Suppressor macrophage (primary cell): Measurements from ENCODE around the gene C20orf204.
A peak's percentile ranks its signal among the peaks of the same experiment; 100 is the strongest.

ENCODE experiments used
- DNase-seq, 4 experiments: peaks; one replicate each; pipeline ENCODE4 v3.0.0-alpha.2; 2020 to 2022

C20orf204 gene

GRCh38 chr20:64072498-64073063, 36.6 kb downstream of the C20orf204 start:
- no peak for DNase-seq

GRCh38 chr20:64073476-64074183, 37.6 kb downstream of the C20orf204 start:
- no peak for DNase-seq

- no peak for DNase-seq
Measured at GRCh38 chr20:64074184-64074789, 38.3 kb downstream of the C20orf204 start.

- no peak for DNase-seq
Measured at GRCh38 chr20:64074963-64075362, 39.0 kb downstream of the C20orf204 start.

DNA sequence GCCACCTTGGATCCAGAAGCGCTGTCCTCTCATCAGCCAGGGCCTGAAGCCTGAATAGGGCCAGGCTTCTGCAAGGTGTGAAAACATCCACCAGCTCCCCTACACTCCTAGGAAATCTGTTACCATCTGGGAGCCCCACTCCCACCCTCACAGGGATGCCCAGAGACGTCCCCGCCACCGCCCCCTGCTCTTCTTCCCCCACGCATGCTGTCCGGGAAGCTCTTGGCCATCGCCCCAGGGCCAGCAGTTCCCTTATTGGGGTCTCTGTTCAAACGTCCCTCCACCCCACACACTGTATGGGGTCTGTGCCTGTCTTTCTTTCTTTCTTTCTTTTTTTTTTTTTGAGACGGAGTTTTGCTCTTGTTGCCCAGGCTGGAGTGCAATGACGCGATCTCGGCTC, 39.6 kb downstream of the C20orf204 start:
- DNase-seq: no peak

- no peak for DNase-seq
Measured at GRCh38 chr20:64076061-64076997, 40.3 kb downstream of the C20orf204 start.

- DNase-seq: peak; percentile 62 to 83 (median 74)
Measured at GRCh38 chr20:64077094-64077493, 41.1 kb downstream of the C20orf204 start.

- peak in 2 of 4 experiments; percentile 18 to 23 for DNase-seq
Measured at GRCh38 chr20:64077541-64077875, 41.5 kb downstream of the C20orf204 start.

- DNase-seq: peak; percentile 17 to 58 (median 45)
Measured at GRCh38 chr20:64077876-64078551, 42.0 kb downstream of the C20orf204 start.

GRCh38 chr20:64078934-64079272, 42.9 kb downstream of the C20orf204 start:
- DNase-seq: no peak

- peak; percentile 94 to 97 (median 96) for DNase-seq
Measured at GRCh38 chr20:64079273-64080012, 43.5 kb downstream of the C20orf204 start, which contains the start of gene RGS19. TSS of gene RGS19 (minus strand) at chr20:64079518. CDS start at chr20:64076886, 2,632 bp downstream.

GRCh38 chr20:64080013-64080812, 44.2 kb downstream of the C20orf204 start, which contains the start of gene OPRL1:
TSS of gene OPRL1 (plus strand) at chr20:64080082. CDS start at chr20:64092721, 12,639 bp downstream.
- peak; percentile 26 to 51 (median 48) for DNase-seq

GRCh38 chr20:64080813-64081623, 45.0 kb downstream of the C20orf204 start:
- peak in 1 of 4 experiments; percentile 12 for DNase-seq

DNA sequence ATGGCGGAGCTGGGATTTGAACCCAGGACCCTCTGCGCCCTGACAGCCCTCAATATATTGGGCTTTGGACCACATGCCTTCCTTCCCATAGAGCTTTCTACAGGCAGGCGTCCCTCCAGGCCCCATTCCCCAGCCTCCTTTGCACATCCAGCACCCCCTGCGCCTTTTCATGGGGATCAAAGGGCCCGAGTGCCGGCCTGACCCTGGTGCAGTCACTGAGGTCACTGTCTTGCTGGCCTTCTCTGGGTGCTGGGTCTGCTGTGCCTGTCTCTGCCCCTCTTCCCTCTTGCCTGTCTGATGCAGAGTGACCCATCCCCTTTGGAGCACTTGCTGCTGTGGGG, 45.6 kb downstream of the C20orf204 start:
- no peak for DNase-seq

GRCh38 chr20:64082126-64082731, 46.2 kb downstream of the C20orf204 start:
- DNase-seq: peak in 2 of 4 experiments; percentile 22 to 41

- peak; percentile 23 to 56 (median 50) for DNase-seq
Measured at GRCh38 chr20:64082820-64083377, 46.9 kb downstream of the C20orf204 start.

DNA sequence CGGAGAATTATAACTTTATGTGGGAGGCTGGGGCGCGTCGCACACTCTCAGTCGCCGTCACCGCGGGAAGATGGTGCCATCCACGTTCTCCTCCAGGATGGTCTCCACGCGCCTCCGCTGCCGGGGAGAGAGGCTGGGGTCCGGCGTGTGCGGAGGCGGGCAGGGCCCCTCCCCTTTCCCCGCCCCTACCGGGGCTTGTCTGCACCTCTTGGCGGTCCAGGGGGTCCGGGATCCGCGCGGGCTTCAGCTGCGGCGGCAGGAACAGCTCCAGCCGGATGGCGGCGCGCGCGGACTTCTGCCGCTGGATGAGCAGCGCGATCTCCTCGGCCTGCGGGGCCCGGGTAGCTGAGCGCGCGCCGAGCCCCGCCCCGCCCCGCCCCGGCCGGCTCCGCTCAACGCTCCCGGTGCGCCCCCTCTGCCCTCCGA, 47.4 kb downstream of the C20orf204 start:
- peak; percentile 71 to 92 (median 80) for DNase-seq

DNA sequence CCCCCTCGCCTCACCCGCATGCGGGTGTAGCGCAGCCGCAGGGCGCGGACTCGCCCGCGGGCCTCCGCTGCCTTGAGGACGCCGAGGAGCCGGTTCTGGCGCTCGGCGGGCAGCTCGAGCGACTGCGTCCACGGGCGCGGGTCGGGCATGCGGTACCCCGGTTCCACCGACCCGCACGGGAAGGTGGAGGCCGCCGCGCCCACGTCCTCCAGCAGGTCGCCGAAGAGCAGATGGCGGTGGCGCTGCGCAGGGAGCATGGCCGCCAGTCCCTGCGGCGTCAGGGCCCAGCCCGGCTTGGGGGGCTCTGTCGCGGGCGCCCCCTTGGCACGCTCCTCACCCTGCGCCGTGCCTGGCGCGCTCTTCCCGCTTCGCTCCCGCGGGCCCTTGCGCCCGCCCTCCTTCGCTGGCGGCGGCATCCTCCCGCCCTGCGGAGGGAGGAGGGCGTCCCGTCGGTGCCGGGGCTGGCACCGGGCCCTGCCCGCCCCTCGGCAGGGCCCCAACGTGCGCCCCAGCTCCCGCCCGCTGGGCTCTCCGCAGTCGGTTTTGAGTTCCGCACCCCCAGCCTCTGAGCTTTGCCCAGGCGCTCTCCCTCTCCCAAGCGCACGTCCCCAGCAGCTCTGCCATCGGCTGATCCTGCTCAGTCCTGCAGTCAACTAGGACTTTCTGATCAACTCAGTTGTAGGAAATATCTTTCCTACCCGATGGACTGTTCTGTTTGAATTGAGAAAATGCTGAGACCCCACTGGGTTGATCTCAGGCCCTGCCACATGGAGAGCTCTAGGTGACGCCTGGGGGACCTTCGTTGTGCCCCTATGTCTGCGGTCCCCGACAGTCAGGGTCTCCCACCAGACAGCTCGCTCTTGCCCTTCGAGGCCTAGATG, 48.1 kb downstream of the C20orf204 start, which contains the start of gene LKAAEAR1:
TSS of gene LKAAEAR1 (minus strand) at position 595 of the 881 bp plus-strand sequence. CDS start at position 416, 179 bp downstream.
- peak in 1 of 4 experiments; percentile 38 for DNase-seq
